ENCODE measurements around the gene E2F2.
A peak's percentile ranks its signal among the peaks of the same experiment; 100 is the strongest.

Gene E2F2

DNA sequence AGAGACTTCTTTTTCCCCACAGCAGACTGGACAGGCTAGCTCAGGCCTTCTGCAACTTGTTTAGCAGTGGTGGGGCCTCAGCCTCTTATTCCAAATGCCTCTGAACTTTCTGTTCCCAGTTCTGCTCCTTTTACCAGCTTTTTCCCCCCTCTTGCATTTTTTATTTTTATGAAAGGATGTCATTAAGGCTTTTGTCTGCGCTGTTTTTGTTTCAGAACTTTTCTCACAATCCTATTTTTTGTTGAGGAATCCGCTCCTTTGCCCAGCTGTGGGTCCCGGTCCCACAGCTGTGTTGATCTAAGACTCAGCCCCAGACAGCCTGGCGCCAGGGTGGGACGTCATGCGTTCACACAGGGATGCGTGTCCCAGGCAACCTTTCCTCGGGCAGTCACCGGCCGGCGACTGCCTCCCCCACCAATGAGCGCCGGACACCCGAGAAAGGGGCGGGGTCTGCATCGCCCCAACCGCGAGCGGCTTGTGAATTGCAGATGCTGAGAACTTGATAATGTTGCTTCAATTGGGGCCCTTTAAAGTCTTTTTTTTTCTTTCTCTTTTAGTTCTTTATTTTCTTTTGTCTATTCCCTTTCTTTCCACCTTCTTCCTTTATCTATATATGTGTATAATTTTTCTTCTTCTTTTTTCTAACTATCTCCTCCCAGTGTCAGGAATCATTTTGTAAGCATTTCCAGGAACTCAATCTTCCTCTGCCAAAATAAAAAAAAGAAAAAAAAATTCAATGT, 31.3 kb upstream of the E2F2 start:
- DNase-seq (ENCODE audit: low spot score) = peak; percentile 91

DNA sequence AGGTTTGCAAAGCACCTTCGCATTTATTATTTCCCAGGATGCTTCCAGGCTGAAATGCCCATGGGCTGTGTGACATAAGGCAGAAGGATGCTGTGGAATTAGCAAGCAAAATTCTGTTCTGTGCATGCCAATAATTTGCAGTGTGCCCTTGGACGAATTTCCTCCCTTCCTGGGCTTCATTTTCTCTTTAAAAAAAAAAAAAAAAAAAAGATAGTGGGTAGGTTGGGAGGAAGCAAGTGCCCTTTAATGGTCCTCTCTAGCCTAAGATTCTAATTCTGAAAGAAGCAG, 30.7 kb upstream of the E2F2 start:
- DNase-seq (ENCODE audit: low spot score) = no peak

- DNase-seq (ENCODE audit: low spot score) = no peak
Measured at GRCh38 chr1:23561076-23561812, 30.2 kb upstream of the E2F2 start.

DNA sequence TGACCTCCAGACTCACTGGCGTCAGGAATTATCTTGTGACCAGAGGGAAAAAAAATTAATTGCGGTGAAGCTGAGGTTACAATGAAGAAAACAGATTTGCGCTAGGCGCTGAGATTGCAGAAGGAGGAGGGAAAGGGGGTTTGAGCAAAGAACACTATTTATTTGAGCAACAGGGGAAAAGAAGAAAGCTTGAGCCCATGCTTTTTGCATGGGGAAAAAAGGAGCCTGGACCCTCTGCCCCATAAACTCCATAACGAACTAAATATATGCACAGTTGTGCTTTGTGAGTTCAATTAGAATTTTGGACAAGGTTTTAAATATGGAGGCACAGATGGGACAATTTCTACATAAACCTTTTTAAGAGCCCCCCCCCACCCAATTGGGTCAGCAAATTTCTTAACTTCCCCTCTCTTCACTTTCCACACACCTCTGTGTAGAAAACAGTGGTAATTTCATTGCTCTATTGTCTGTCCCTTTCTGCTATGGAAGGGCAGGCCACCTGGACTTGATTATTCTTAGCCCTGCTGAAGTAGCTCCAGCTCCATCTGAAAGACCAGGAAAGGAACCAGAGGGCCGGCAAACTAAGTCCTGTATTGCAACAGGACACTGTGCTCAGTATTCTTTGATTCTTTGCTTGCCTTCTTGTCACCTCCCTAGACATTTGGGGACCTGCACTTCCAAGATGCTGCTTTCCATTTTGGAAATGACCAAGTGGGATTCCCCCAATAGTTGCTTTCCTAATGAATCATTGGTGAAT, 29.1 kb upstream of the E2F2 start:
- DNase-seq (ENCODE audit: low spot score) = no peak

DNA sequence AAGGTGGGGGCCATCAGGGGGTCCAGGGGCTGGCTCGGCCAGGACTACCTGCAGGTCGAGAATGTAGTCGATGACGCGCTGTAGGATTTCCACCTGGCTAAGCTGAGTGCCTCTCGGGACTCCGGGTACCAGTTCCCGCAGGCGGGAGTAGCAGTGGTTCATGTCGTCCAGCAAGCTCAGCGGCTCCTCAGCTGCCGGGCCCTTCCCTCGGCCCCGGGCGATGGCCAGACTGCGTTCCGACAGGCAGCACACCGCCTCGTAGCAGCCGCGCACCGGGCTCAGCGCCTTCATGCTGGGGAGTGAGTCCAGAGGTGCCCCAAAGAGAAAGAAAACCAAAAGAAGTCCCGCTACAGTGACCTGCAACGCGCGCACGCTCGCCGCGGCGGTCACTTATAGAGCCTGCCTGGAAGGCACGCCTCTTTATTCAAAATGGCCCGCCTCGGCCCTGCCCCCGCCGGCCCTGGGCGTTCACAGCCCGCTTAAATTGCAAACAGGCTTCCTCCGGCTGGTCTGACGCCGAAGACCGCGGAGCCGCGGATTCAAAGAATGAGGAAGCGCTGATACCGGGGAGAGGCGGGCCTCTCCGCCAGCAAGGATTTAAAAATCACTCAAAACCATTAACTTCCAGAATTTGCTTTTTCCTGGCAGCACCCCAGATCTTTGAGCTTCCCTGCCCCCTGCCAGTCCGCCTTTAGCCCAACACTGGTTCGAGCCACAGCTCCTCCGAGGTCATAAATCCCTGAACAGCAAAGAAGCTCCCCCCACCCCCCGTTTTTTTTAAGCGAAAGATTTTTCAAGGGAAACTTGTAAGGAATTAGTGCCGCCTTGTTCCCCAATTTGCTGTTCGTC, 28.3 kb upstream of the E2F2 start, which contains the start of gene ID3:
ID3 (minus strand) TSS at position 366 of the 849 bp plus-strand sequence; CDS start at position 291, 75 bp downstream.
- peak; percentile 94 for DNase-seq (ENCODE audit: low spot score)

DNA sequence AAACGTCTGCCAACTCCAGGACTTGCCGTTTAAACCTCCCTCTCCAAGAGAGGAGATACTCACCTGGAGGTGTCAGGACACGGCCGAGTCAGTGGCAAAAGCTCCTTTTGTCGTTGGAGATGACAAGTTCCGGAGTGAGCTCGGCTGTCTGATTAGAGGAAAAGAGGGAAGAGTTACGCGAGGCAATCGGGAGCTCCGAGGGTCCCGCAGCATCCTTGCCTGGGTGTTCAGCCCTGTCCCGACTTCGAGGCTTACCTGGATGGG, 27.8 kb upstream of the E2F2 start:
- no peak for DNase-seq (ENCODE audit: low spot score)

DNA sequence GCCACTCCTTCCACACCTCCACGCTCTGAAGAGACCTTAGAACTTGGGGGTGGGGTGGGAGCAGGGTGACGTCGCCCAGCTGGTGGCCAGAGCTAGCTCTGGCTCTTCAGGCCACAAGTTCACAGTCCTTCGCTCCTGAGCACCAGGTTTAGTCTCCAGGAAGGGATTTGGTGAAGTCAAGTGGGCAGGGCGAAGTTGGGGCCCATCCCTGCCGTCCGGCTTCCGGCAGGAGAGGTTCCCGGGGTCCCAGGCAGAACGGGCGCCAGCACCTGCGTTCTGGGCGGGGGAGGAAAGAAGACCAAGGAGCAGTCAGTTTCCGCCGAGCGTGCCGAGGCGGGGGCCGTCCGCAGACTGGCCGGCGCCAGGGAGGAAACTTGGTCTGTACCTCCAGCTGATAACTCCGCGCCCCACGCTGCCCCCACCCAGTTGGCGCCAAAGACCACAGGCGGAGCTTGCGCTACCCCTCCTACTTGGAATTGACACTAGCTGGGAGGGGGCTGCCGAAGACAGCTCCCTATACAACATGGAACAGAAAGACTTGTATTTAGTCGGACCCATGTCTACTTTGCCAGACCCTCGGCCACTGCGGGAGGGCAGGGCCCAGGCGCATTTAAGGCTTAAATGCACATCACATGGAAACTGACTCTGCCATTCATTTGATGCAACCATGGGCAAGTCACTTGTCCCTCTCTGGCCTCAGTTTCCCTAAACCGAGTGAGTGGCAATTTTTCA, 27.3 kb upstream of the E2F2 start:
- no peak for DNase-seq (ENCODE audit: low spot score)

GRCh38 chr1:23557471-23558124, 26.6 kb upstream of the E2F2 start:
- no peak for DNase-seq (ENCODE audit: low spot score)

DNA sequence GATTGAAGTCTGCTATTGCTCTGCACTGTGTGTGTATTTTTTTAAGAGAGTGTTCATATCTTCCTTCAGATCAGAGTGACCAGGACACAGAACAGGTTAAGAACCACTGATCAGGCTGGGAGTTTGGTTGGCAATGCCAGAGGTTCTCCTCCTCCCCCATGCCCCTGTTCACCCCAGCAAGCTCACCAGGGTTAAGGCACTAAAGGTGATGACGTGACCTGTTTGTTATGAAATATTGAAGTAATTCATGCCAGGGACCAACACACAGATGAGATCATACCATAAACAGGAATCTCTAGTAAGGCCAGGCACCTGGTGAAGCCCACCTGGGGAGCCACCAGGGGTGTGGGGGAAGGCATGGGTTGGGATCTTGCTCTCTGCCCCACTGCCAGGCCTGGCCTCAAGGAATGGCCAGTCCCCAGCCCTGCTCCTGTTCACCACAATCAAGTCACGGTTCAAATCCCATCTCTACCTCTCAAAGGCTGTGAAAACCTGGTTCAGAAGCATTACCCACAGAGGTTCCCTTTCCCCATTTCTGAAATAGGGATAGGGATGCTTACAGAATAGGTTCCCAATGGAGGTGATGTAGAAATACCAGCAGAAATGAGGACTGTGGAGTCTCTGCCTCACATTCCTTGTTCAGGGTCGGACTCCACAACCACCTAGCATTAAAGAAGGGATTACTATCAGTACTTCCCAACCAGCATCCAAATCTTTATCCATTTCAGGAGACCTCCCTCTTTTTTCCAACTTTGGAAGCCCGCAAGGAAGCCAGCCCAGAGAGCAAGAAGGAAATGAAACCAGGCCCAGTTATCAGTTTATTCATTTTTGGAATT, 25.8 kb upstream of the E2F2 start:
- DNase-seq (ENCODE audit: low spot score) = no peak

DNA sequence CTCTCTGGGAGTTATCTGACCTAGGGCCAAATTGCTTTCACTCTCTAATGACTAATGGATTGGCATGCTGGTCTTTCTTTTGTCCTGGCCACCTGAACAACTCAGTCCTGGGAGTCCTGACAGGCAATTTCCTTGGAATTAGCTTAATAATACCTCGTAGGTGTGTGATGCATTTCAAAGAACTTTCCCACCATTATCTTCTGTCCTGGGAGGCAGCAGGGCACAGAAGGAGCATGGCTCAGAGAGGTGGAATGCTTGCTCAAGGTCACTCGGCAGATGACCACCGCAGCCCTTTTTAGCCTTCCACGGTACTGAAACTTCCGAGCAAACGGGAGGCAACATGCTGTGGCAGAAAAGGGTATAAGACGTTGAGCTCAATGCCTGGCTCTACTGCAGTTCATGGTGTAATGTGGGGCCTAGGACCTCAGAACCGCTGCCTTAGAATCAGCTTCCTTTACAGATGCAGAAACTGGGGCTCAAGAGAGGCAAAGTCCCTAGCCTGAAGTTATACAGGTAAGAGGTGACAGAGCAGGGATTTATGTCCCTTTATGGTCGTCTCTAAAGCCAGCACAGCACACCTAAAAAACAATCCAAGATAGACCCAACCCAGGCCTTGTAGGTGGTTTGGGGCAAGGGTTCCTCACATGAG, 25.1 kb upstream of the E2F2 start:
- DNase-seq (ENCODE audit: low spot score) = no peak

- no peak for DNase-seq (ENCODE audit: low spot score)
Measured at GRCh38 chr1:23555270-23555985, 24.4 kb upstream of the E2F2 start.

- DNase-seq (ENCODE audit: low spot score) = peak; percentile 84
Measured at GRCh38 chr1:23554481-23555269, 23.6 kb upstream of the E2F2 start.

DNA sequence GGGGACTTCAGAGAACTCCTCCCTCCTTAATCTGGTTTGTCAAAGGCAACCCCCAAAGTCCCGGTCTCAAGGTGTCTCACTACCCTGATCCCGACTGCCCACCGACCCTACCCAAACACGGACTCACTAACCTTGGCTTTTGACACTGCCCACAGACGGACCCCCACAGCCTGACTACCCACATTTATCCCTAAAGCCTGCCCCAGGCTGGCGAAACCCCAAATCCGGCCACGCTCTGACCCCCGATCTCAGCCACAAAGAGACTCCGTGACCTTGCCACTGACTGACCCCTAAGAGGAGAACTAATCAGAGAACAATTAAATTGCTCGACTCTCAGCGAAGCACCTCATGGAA, 23.1 kb upstream of the E2F2 start:
- no peak for DNase-seq (ENCODE audit: low spot score)

DNA sequence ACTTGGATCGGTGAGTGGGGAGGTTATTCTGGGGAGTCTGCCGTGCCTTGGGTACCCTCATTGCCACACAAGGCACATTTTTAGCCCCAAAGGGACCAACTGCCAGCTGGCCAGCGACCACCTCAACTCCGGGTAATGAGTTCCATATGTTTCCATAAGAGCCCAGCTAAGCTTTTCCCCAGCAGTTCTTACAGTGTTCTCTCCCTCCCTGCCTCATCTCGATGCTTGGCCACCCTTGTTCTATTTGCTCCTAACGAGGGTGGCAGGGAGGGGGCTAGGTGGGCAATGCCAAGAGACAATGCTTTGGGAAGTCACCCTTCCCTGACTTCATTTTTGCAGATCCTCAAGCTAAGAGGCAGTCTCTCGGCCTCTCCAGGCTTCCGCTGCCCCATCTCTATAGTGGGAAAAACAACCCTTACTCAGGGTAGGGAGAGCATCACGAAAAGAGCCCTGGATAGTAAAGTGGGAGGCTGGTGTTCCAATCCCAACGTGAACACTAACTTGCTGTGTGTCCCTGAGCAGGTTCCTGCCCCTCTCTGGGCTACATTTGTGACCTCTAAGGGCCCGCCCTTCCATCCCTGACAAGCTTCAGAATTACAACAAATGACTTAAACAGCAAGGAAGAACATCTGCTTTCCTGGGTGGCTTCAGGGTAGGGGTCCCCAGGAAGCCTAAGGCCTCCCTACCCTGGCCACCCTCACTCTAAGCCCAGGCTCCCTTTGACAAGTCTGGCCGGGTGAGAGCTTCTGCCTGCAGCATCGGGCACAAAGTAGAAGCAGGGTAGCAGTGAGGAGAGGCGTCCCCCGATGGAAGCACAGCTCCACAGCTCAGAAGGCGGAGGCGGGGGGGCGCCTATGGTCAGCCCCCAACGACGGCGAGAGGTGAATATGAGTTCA, 22.4 kb upstream of the E2F2 start:
- no peak for DNase-seq (ENCODE audit: low spot score)

DNA sequence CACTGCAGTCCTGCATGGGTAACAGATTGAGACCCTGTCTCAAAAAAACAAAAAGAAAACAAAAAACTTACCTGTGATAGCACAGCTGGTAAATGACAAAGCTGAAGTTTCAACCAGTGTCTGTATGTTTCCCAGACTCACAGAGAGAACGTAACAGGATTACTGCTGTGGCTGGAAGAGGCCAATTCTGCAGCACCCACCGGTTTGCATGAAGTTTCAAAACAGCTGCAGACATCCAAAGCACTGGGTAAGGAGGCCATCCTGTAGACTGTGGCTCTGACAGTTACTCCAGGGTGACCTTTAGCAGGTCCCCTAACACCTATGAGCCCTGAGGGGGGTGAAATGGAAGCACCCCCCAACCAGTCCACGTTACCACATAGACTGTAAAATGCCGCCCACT, 20.8 kb upstream of the E2F2 start:
- no peak for DNase-seq (ENCODE audit: low spot score)

DNA sequence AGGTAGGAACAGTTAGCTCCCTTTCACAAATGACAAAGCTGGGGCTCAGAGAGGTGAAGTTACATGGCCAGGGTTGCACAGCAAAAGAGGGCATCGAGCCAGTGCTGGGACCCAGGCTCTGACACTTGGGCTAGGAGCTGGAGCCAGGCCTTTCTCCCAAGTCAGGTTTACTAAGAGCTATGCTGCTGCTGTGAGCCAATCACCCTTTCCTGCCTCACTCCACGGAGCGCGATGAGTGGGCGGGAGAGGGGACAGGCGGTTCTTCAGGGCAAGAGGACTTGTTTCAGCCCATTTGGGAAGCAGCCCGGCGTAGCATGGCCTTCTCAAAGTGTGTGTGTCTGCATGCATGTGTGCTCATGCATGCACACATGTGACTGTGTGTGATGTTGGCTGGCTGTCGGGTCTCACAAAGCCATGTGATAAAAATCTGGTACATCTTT, 17.7 kb upstream of the E2F2 start:
- DNase-seq (ENCODE audit: low spot score) = no peak

- DNase-seq (ENCODE audit: low spot score) = no peak
Measured at GRCh38 chr1:23546897-23547584, 16.0 kb upstream of the E2F2 start.

Measured in pons (tissue), 1 donor.